Measurements from ENCODE around the gene TFF3.

The TFF3 gene

DNA sequence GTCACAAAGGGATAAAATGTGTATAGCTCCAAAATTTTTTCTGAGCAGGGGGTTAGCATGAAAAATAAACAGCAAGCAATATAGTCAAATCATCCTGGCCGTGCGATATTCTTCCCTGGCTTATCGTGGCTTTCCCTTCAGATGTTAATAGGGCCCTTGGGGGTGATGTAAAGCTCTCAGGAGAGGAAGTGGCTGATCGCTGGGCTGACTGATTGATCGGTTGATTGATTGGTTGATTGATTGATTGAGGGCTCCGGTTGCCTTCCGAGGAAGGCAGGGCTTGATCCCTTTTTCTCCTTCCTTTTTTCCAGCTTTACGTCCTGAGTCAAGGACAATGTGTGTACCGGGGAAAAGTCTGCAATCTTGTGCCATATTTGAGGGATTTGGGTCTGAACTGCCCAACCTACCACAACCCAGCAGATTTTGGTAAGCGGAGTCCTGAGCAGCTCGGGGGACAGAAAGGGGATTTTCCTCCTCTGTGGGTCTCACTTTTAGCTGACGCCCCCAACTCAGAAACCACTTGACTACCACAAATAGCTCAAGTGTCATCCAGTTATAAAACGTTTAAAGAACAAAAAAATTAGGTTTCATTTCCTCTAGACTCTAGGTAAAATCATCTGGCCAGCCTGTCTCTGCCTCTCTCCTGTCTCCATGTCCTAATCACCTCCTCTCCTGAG lies 29.5 kb downstream of the TFF3 start:
- DNase-seq, result no peak

DNA sequence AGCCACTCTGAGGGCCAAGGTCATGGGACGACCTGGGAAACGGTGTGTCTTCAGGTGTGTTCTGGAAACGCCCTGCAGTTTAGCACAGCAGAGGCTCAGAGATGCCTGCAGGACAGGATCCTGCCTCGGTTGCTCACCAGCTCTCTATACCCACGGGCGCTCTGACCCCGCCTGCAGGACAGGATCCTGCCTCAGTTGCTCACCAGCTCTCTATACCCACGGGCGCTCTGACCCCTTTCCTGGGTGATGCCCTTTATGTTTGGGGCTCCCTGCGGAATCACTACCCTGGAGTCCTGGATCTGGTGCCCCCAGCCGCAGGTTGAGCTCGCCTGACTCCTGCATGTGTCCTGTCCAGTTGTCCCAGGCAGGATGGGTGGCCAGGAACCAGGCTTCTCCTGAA lies 32.5 kb downstream of the TFF3 start:
- no peak for DNase-seq

DNA sequence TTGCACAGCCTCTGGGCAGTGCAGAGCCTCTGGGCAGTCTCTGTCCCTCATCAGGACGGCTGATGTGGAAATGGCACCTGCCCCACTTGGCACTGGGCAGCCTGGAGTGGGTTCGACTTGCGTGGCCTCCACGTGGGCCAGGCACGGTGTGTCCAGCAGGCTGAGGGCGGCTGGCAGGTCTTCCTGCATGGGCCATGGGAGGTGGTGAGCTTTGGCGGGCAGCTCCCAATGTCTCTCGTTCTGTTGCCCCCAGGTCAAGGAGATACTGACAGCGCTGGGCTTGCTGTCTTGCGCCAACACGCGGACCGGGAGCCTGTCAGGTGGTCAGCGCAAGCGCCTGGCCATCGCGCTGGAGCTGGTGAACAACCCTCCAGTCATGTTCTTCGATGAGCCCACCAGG lies 33.2 kb downstream of the TFF3 start:
- no peak for DNase-seq

DNA sequence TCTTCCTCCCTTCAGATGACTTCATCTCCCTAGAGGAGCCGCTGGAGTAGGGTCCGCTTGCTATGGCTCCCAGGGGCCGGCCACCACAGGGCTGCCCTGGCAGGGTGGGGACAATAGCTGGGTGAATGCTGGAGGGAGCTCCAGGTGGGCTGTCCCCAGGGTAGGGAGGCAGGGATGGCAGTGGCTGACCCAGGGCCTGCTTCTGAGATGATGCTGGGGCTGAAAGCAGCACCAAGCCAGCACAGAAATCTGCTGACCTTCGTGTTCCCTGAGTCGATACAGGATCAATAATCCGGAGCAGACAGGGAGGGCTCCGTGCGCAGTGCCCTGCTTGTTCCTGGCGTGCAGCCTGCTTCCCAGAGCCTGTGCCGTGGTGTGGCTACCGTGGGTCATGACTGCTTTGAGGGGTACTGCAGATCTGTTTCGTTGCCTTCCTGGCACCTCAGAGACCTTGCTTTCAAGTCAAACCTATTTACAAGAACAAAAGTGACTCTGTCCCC lies 34.0 kb downstream of the TFF3 start:
- DNase-seq, result no peak

DNA sequence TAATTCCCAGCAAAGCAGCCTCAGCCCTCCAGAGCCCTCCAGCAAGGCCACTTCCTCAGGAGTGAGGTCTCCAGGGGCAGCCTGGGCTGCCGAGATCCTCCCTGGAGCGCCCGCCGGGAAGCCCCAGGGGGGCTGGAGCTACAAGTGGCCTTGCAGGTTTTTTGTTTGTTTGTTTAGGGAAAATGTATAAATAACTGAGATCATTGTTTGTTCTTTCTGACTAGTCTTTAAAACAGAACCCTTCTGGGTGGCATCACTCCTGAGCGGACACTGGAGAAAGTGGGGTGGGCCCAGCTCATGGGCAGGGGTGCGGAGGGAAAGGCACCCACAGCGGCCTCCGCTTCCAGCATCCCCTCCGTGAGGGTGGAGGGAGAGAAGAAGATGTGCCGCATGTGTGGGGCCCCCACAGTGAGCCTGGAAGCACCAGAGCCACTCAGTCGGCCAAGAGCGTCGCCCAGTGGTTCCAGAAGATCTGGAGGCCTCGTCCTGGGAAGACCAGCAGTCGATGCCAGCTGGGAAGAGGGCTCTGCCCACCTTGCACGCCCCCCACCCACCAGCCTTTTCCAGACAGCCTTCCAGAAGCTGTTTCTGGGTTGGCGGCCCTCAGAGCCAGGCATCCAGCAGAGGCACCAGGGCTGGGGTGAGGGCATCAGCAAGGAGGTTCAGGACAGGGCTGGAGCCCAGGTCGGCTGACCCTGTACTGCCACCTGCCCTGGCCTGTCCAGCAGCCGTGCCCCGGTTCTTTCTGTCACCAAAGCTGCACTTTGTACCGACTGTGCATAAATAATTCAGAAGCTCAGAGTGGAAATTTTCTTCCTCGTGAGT lies 34.6 kb downstream of the TFF3 start:
- no peak for DNase-seq

DNA sequence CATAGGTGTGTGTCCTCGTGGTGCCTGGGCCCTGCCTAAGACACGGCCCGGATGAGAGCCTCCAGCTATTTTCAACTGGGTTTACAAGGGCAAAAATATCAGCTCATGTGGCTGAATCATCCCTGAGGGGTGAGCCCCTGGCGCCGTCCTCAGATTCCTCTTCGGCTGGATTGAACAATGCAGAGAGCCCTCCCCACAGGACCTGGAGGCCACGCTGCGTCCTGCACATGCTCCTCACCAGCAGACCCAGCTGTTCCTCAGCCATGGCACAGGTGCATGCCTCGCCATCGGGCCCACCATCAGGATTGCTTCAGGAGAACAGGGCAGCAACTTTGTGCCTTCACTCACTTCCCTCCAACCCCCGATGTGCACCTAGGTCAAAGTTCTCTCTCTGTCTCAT lies 35.3 kb downstream of the TFF3 start:
- no peak for DNase-seq

DNA sequence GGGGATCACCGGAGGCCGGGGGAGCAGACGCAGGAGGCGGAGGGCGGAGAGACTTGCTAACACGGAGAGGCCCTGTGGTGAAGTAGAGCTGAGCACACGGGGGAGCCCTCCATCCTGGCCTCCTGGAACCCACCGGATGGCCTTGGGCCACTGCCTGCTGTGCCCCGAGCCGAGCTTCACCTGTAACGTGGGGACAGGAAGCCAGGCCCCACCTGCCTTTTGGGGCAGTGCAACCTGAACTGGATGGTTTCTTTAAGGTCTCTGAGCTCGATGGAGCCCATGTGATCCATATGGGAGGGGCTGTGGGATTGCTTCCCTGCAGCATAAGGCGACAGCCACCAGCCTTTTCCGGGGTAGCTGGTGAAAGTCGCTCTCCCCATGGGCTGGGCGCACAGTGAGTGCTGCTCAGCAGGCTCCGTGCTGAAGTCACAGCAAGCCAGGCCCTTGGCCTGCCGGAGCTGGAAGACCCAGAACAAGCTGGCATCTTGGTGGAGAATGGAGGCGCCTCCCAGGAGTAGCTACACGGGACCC lies 35.8 kb downstream of the TFF3 start:
- no peak for DNase-seq

DNA sequence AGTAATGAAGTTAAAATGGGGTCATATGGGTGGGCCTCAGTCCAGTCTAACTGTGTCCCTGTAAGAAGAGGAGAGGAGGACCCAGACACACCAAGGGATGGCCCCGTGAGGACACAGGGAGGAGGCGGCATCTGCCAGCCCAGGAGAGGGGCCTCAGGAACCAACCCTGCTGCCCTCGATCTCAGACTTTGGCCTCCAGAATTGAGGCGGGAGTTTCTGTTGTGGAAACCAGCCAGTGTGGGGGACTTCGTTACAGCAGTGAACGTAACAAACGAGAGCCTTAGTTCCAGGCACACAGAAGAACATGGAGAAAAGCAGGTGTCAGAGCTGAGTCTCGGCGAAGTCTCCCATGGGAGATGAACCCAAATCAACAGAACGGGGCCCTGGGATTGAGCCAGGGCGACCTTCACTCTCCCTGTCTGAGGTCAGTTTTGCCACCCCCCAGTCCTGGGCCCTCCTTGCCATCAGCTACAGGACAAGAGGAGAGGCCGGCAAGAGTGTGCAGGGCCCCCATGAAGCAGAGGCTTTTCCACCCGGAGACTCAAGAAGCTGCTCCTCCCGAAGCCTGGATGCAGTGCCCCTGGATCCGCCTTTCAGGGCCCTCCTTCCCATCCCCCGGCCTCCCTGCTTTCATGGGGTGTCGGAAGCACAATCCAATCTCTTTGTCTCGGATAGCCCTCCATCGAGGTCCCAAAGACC lies 36.6 kb downstream of the TFF3 start:
- no peak for DNase-seq

DNA sequence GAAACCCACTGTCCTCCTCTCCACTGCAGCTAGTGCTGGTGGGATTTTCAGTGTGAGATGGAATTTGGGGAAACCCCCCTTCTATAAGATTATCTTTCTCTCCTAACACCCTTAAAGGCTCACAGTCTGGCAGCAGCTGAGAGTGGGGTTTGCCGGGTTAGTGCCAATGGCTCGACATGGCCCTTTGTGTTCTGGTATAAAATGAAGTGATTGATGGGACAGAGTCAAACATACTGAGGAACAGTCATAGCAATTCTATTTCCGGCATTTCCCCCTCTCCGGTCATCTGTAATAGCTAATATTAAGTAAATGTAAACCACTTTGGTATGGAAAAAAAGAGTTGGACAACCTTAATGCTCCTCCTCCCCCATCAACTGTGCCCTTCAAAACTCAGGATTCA lies 37.6 kb downstream of the TFF3 start:
- DNase-seq, result no peak

DNA sequence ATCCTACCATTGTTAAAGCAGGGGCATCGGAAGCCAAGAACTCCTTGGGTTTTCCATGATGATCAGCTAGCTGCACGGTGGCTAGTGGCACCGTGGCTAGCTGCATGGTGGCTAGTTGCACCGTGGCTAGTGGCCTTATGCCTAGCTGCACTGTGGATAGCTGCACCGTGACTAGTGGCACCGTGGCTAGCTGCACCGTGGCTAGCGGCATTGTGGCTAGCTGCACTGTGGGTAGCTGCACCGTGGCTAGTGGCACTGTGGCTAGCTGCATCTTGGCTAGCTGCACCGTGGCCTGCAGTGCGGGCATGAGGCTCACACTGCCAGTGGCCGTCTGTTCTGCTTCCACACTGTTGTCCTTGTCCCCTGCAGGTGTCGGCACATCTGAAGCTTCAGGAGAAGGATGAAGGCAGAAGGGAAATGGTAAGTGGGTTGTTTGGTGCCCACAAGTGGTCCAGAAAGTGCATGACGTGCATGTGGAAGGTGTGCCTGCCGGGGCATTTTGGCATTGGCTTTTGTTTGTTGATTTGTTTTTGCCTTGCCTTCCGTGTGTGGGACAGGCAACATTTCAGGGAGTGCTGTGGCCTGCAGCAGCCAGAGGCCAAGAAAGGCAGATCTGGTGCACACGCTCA lies 38.6 kb downstream of the TFF3 start:
- DNase-seq, result no peak

DNA sequence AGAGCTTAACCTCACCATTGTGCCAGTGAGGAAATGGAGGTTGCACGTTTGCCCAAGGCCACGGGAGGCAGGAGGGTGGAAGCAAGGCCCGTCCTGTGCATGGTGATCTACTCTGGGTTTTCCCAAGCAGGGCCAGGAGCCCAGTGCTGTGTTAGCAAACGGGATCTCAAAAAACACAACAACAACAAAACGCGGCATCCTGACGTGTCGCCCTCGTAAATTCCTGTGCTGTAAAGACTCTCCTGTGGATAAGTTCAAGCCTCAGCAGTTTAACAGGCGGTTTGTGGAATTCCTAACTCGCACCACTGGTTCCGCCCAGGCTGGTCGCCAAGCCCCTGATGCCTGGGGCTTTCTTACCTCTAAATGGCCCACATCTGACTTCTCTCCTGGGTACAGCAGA lies 39.1 kb downstream of the TFF3 start:
- DNase-seq, result no peak

DNA sequence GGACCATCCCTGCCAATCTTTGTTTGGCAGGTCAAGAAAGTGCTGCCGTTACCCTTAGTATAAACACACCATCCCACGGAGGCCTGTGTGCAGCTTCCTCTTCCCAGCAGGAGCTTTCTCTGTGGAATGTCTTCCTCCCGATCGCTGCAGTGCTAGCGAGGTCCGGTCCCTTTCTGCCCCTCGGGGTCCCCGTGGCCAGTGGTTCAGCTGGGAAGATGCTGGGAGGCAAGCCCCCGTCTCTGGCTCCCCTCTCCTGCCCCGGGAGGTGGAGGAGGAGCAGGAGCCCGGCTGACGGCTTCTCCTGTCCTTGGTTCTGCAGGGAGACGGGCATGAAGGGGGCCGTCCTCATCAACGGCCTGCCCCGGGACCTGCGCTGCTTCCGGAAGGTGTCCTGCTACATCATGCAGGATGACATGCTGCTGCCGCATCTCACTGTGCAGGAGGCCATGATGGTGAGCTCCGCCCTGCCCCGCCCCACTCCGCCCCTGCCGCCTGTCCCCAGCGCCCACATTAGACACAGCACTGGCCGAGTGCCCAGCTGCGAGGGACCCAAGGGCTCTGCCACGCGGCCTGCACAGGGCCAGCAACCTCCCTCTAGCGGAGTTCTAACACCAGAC lies 42.1 kb downstream of the TFF3 start:
- DNase-seq, result no peak

DNA sequence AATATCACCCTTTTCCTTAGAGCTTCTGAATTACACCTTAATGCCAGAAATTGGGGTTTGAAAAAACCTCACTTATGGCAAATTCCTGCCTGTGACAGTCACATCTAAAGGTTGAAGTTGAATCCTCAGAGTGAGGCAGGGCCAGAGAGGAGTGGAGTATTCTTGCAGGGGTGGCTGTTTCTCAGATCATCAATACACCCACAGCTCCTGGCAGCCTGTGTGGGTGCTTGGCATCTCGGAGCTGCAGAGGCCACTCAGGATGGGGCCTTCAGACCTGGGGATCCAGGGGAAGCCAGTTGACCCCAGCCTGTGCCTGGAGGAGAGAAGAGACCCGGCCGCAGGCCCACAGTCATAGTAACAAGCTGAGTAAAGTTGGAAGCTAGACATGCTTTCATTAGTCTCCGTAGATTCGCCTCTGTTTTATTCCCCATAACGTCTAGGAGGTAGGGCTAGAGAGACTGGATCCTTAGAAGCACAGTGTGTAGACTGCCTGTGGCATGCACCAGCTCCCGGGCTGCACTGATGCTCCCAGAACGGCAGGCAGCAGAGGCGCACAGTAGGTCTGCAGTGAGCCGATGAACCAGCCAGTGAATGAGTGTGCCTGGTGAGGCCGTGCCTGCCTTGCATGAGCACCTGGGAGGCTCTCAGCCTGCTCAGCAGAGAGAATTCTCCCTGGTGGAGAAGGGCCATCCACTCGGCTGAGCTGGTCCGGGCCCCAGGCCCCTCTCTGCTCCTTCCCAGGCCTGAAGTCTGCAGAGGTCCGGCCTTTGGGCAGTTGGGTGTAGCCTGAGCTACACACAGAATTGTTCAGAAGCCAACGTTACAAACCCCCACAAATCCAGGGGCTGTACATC lies 42.9 kb downstream of the TFF3 start:
- no peak for DNase-seq

DNA sequence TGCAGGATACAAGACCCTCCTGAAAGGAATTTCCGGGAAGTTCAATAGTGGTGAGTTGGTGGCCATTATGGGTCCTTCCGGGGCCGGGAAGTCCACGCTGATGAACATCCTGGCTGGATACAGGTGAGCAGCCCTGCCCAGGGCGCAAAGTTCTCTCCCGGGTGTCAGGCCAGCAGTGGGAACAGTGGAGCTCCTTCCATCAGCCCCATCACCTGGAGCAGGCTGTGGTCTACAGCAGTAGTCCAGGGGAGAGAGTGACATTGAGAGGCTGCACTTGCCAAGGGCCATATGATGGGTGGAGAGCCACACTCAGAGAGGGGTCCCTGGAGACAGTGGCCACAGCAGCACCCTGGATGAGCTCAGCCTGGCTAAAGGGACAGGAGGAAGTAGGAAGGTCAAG lies 44.1 kb downstream of the TFF3 start:
- DNase-seq, result no peak

DNA sequence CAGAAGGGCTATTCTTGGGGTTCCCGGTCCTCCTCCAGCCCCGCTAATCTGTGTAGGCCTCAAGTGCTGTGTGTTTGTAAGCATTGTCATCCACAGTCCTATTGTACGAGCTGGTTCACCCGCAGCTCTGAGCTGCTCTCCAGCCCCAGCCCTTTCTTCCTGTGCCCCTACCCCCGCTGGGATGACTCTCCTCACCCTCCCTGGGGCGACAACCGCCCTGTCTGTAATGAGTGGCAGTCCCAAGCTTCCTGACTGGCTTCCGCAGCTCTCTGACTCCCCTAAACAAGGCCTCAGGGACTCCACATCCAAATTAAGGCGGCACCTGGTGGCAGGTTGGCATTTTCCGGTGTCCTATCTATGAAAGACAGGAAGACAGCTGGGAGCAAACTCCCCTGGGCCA lies 45.8 kb downstream of the TFF3 start:
- no peak for DNase-seq

DNA sequence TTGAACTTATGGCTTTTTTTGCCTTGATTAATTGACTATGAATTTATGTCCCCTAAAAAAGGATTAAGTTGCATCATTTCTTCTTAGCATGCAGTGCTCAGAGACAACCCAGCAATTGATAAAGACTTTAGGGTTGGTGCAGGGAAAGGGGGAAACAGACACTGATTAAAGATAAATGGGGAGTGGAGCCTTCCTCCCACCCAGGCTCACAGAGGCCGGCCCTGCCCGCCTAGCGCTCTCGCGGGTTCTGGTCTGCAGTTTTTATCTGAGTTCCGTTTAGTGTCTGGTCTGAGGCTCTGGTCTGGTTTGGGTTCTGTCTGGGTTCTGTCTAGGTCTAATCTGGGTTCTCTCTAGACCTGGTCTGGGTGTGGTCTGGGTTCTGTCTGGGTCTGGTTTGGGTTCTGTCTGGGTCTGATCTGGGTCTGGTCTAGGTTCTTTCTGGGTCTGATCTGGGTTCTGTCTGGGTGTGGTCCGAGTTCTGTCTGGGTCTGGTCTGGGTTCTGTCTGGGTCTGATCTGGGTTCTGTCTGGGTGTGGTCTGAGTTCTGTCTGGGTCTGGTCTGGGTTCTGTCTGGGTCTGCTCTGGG lies 48.1 kb downstream of the TFF3 start:
- no peak for DNase-seq

DNA sequence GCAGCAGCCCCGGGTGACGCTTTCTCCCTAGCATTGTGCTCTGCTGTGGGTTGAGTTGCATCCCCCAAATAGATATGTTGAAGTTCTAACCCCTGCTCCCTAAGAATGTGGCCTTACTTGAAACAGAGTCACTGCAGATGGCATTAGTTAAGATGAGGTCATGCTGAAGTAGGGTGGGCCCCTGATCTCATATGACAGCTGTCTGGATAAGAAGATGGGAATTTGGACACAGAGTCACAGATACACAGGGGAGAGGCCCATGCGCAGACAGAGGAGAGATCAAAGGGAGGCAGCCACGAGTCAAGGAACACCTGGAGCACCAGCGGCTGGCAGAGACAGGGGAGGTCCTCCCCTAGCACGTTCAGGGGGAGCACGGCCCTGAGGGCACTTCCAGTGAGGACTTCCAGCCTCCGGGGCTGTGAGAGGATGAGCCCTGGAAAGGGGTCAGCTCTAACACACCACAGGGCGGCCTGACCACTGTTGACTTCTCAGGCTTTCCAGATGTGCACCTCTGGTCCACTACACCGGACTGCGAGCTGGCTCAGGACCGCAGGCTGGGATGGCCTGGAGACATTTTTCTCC lies 49.9 kb downstream of the TFF3 start:
- no peak for DNase-seq

DNA sequence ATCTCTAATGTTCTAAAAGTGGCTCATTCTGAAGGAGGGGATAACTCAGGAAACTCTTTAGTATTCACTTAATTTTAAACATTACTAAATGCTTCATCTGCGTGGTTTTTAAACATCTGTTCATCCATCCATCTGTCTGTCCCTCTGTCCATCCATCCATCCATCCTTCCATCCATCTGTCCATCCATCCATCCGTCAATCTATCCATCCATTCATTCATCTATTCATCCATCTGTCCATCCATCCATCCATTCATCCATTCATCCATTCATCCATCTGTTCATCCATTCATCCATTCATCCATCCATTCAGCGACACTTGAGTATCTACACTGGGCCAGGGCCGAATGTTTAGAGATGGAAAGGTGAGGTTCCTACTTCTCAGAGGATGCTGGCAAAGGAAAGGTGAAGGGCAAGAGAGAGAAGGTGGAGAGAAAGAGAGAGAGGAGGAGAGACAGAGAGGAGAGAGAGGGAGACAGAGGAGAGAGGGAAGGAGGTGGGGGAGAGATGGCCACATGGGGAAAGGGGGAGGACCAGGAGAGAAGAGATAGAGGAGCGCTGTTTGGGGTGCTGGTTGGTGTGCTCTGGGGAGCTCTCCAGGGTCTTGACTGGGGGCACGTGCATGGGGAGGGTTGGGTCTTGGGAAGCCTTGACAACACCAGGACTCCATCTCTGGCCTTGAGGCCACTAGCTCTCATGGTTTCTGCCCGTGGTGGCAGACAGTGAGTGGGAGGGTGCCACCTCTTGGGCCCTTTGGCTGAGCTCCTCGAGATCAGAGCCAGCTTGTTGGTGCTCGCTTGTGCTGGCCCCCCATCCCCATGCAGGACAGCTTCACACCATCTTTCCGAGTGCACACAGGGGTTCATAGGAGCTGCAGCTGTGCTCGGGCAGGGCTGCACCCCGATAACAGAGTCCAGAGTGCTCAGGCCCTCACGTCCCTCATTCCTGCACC lies 50.7 kb downstream of the TFF3 start:
- DNase-seq, result no peak

DNA sequence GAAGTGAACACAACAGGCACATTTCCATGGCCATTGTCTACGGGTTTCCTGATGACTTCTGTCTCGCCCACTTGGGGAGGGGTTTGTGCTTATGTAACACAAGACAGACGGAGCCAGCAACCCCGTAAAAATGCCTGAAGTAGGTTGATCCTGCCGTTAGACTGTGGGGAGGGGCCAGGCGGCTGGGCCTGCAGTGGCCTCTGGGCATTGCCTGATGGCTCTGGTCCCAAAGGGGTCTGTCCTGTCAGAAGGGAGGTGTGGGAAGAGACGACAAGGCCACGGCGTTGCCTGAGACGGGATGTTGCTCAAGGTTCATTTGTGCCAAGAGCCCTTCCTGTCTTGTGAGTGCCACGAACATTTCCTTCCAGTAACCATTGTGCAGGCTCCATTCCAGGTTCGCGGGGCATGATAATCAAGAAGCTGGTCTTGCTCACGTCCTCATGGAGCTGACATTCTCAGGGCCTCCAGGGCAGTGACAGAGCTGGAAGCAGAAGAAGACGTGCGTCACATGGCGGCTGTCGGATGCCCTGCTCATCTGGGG lies 51.5 kb downstream of the TFF3 start:
- DNase-seq, result no peak
